Neural cell (in vitro differentiated cells): ENCODE results near the gene EAPP.

Experiments used
- EP300 ChIP-seq: fragments of 450-650 bp; conservative IDR thresholded peaks from 2 replicates; pipeline ENCODE4 v1.6.1; 2014; ENCODE audit warnings: antibody characterized with exemption, mild to moderate bottlenecking, moderate library complexity; ENCODE audit not compliant: poor library complexity, severe bottlenecking
- EZH2 ChIP-seq: fragments of 200-600, 300-800 bp; shearing (Covaris generic), sonication (generic); IDR thresholded peaks from 2 replicates; pipeline ENCODE4 v1.6.1; 2014; ENCODE audit warnings: antibody characterized with exemption, low read length, borderline replicate concordance, mild to moderate bottlenecking; ENCODE audit not compliant: insufficient read depth, poor library complexity, severe bottlenecking
- POLR2AphosphoS5 ChIP-seq: IDR thresholded peaks from 2 replicates; pipeline ENCODE4 v1.6.1; 2012
- RAD21 ChIP-seq: fragments of 450-650 bp; conservative IDR thresholded peaks from 2 replicates; pipeline ENCODE4 v1.6.1; 2014; ENCODE audit warnings: antibody characterized with exemption, mild to moderate bottlenecking, moderate library complexity
- TAF1 ChIP-seq: IDR thresholded peaks from 2 replicates; pipeline ENCODE4 v1.6.1; 2012; ENCODE audit warnings: low read depth
- TF ChIP-seq, protein P1 (sequence below): fragments of 450-650 bp; IDR thresholded peaks from 2 replicates; pipeline ENCODE4 v1.5.1; 2014; ENCODE audit warnings: antibody characterized with exemption, mild to moderate bottlenecking, moderate library complexity; ENCODE audit not compliant: poor library complexity, severe bottlenecking
- TF ChIP-seq, protein P2 (sequence below): IDR thresholded peaks from 2 replicates; pipeline ENCODE4 v1.6.1; 2012; ENCODE audit warnings: borderline replicate concordance

- TF ChIP-seq, protein P1, sequence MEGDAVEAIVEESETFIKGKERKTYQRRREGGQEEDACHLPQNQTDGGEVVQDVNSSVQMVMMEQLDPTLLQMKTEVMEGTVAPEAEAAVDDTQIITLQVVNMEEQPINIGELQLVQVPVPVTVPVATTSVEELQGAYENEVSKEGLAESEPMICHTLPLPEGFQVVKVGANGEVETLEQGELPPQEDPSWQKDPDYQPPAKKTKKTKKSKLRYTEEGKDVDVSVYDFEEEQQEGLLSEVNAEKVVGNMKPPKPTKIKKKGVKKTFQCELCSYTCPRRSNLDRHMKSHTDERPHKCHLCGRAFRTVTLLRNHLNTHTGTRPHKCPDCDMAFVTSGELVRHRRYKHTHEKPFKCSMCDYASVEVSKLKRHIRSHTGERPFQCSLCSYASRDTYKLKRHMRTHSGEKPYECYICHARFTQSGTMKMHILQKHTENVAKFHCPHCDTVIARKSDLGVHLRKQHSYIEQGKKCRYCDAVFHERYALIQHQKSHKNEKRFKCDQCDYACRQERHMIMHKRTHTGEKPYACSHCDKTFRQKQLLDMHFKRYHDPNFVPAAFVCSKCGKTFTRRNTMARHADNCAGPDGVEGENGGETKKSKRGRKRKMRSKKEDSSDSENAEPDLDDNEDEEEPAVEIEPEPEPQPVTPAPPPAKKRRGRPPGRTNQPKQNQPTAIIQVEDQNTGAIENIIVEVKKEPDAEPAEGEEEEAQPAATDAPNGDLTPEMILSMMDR = no peak
- TF ChIP-seq POLR2AphosphoS5 (no peak), TAF1 (no peak), RAD21 (no peak), EZH2 (no peak), EP300 (no peak)
- TF ChIP-seq, protein P2, sequence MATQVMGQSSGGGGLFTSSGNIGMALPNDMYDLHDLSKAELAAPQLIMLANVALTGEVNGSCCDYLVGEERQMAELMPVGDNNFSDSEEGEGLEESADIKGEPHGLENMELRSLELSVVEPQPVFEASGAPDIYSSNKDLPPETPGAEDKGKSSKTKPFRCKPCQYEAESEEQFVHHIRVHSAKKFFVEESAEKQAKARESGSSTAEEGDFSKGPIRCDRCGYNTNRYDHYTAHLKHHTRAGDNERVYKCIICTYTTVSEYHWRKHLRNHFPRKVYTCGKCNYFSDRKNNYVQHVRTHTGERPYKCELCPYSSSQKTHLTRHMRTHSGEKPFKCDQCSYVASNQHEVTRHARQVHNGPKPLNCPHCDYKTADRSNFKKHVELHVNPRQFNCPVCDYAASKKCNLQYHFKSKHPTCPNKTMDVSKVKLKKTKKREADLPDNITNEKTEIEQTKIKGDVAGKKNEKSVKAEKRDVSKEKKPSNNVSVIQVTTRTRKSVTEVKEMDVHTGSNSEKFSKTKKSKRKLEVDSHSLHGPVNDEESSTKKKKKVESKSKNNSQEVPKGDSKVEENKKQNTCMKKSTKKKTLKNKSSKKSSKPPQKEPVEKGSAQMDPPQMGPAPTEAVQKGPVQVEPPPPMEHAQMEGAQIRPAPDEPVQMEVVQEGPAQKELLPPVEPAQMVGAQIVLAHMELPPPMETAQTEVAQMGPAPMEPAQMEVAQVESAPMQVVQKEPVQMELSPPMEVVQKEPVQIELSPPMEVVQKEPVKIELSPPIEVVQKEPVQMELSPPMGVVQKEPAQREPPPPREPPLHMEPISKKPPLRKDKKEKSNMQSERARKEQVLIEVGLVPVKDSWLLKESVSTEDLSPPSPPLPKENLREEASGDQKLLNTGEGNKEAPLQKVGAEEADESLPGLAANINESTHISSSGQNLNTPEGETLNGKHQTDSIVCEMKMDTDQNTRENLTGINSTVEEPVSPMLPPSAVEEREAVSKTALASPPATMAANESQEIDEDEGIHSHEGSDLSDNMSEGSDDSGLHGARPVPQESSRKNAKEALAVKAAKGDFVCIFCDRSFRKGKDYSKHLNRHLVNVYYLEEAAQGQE = no peak
These were observed 17.0 kb downstream of the EAPP start for GRCh38 chr14:34522496-34522895.
